SK-N-SH (cell line): ENCODE results near the gene ULK1. TPM values are rescaled to one million over a fixed set of nuclear protein-coding genes. Genes with fewer than 3 reads are reported as not detected.

Source experiments
- CTCF ChIA-PET: fragments of 300-600, 350-600 bp; formaldehyde crosslinking; extraction: SDS; loops from one replicate; lab custom pipeline; 2021; lab: Yijun Ruan, JAX
- POLR2A ChIA-PET: fragments of 350-600 bp; sonication (Branson Sonifier 250); formaldehyde crosslinking; extraction: SDS; loops from one replicate; lab custom pipeline; 2020; ENCODE audit warnings: antibody characterized with exemption, inconsistent platforms; lab: Yijun Ruan, JAX
- DNase-seq: peaks from one replicate; pipeline ENCODE4 v3.0.0; 2012
- H2AFZ ChIP-seq: fragments of 200-600 bp; sonication (generic); 2 replicates; pipeline ENCODE4 v1.8.1; 2016; ENCODE audit warnings: antibody characterized with exemption, mild to moderate bottlenecking, low read depth
- H3F3A ChIP-seq: fragments of 200-600 bp; sonication (generic); replicated peaks from 2 replicates; pipeline ENCODE3; 2016; ENCODE audit warnings: antibody characterized with exemption, mild to moderate bottlenecking; ENCODE audit not compliant: insufficient read depth
- H3K27ac ChIP-seq, 2 experiments: fragments of 200-500 bp in 1 of 2; fragments of 200-600 bp in 1 of 2; sonication (Bioruptor generic) in 1 of 2; sonication (generic), shearing (Covaris generic) in 1 of 2; 2 replicates each; pipeline versions ENCODE4 v1.5.1 to v1.6.1; 2014 to 2016; ENCODE audit warnings: low read depth in 2 of 2, inconsistent platforms in 1 of 2, low read length in 1 of 2, mild to moderate bottlenecking in 1 of 2, mixed read lengths in 1 of 2
- H3K27me3 ChIP-seq: fragments of 200-600 bp; sonication (generic), shearing (Covaris generic); 2 replicates; pipeline ENCODE4 v1.6.1; 2016; ENCODE audit warnings: mixed run types; ENCODE audit not compliant: insufficient read depth
- H3K36me3 ChIP-seq, 2 experiments: fragments of 200-500 bp in 1 of 2; fragments of 200-600 bp in 1 of 2; sonication (Bioruptor generic) in 1 of 2; sonication (generic) in 1 of 2; replicated peaks in 1 of 2; 2 replicates each; pipeline versions ENCODE3 to v1.5.1; 2014 to 2016; ENCODE audit warnings: low read length in 1 of 2, mild to moderate bottlenecking in 1 of 2; ENCODE audit not compliant: insufficient read depth in 2 of 2, control insufficient read depth in 1 of 2
- H3K4me1 ChIP-seq, 2 experiments: fragments of 200-500 bp in 1 of 2; fragments of 200-600 bp in 1 of 2; sonication (Bioruptor generic) in 1 of 2; sonication (generic), shearing (Covaris generic) in 1 of 2; 2 replicates each; pipeline versions ENCODE4 v1.5.1 to v1.6.1; 2014 to 2016; ENCODE audit warnings: low read depth in 1 of 2, low read length in 1 of 2, mixed run types in 1 of 2; ENCODE audit not compliant: insufficient read depth in 2 of 2, control insufficient read depth in 1 of 2
- H3K4me2 ChIP-seq: fragments of 200-600 bp; sonication (generic), shearing (Covaris generic); 2 replicates; pipeline ENCODE4 v1.6.1; 2017; ENCODE audit warnings: mixed run types
- H3K4me3 ChIP-seq, 2 experiments: fragments of 200-500 bp in 1 of 2; fragments of 200-600 bp in 1 of 2; sonication (Bioruptor generic) in 1 of 2; sonication (generic), shearing (Covaris generic) in 1 of 2; 2 replicates each; pipeline versions ENCODE4 v1.5.1 to v1.8.1; 2014 to 2016; ENCODE audit warnings: low read depth in 2 of 2, inconsistent platforms in 1 of 2, low read length in 1 of 2, mild to moderate bottlenecking in 1 of 2, mixed read lengths in 1 of 2, moderate library complexity in 1 of 2
- H3K79me2 ChIP-seq: fragments of 200-600 bp; sonication (generic); 2 replicates; pipeline ENCODE4 v1.8.1; 2017; ENCODE audit warnings: mild to moderate bottlenecking; ENCODE audit not compliant: insufficient read depth
- H3K9ac ChIP-seq: fragments of 200-600 bp; sonication (generic); 2 replicates; pipeline ENCODE4 v1.6.1; 2017; ENCODE audit warnings: mixed run types
- H3K9me2 ChIP-seq: fragments of 200-600 bp; sonication (generic); 2 replicates; pipeline ENCODE4 v1.6.1; 2017; ENCODE audit warnings: mixed run types
- H3K9me3 ChIP-seq: fragments of 200-600 bp; sonication (generic); 2 replicates; pipeline ENCODE4 v1.6.1; 2017; ENCODE audit warnings: mixed run types, mild to moderate bottlenecking, moderate library complexity
- H4K20me1 ChIP-seq: fragments of 200-600 bp; sonication (generic); 2 replicates; pipeline ENCODE4 v1.6.1; 2017; ENCODE audit warnings: mild to moderate bottlenecking, mixed run types; ENCODE audit not compliant: insufficient read depth
- ELF1 ChIP-seq: IDR thresholded peaks from 2 replicates; pipeline ENCODE4 v1.4.0; 2012
- EP300 ChIP-seq, 2 experiments: IDR thresholded peaks; 2 replicates each; pipeline versions ENCODE4 v1.4.0 to v1.6.1; 2012; ENCODE audit warnings: borderline replicate concordance in 1 of 2, low read depth in 1 of 2, low read length in 1 of 2
- EZH2phosphoT487 ChIP-seq: fragments of 200-600 bp; sonication (generic); IDR thresholded peaks from 2 replicates; pipeline ENCODE4 v1.6.1; 2017; ENCODE audit warnings: low read depth, mixed run types, mild to moderate bottlenecking, antibody characterized with exemption, moderate library complexity, borderline replicate concordance
- FOXM1 ChIP-seq: IDR thresholded peaks from 2 replicates; pipeline ENCODE4 v1.4.0; 2012; ENCODE audit warnings: low read depth, mild to moderate bottlenecking
- GABPA ChIP-seq: IDR thresholded peaks from 2 replicates; pipeline ENCODE4 v1.4.0; 2012; ENCODE audit warnings: low read depth, mild to moderate bottlenecking
- MEF2A ChIP-seq: IDR thresholded peaks from 2 replicates; pipeline ENCODE4 v1.4.0; 2012; ENCODE audit warnings: low read depth, borderline replicate concordance
- POLR2AphosphoS5 ChIP-seq: IDR thresholded peaks from 2 replicates; pipeline ENCODE4 v1.6.1; 2012; ENCODE audit warnings: low read depth, low read length
- RXRA ChIP-seq: IDR thresholded peaks from 2 replicates; pipeline ENCODE4 v1.4.0; 2012; ENCODE audit warnings: low read depth, mild to moderate bottlenecking, borderline replicate concordance
- TAF1 ChIP-seq: IDR thresholded peaks from 2 replicates; pipeline ENCODE4 v1.6.1; 2012; ENCODE audit warnings: low read depth, mild to moderate bottlenecking, low read length, moderate library complexity, borderline replicate concordance
- YY1 ChIP-seq: IDR thresholded peaks from 2 replicates; pipeline ENCODE4 v1.4.0; 2012; ENCODE audit warnings: low read depth, mild to moderate bottlenecking
- WGBS: methylation state at CpG from one replicate; pipeline ENCODE4 v1.1.6; 2017; ENCODE audit warnings: low lambda C conversion rate; 5-methylcytosine and 5-hydroxymethylcytosine counted together
- polyA plus RNA-seq, 3 experiments: library from polyadenylated mRNA; depleted of rRNA; stranded (reverse); fragments of >200 nt; gene quantifications; 2 replicates each; pipeline ENCODE4 v1.2.3, GENCODE V29; 2012
- TF ChIP-seq, protein P1 (sequence below): IDR thresholded peaks from 2 replicates; pipeline ENCODE4 v1.6.1; 2012; ENCODE audit warnings: mild to moderate bottlenecking, low read depth, low read length, moderate library complexity

ULK1 gene
- polyA plus RNA-seq, 1 of the 3 experiments (the other 2 are of a cell fraction): 10.7 TPM

DNA sequence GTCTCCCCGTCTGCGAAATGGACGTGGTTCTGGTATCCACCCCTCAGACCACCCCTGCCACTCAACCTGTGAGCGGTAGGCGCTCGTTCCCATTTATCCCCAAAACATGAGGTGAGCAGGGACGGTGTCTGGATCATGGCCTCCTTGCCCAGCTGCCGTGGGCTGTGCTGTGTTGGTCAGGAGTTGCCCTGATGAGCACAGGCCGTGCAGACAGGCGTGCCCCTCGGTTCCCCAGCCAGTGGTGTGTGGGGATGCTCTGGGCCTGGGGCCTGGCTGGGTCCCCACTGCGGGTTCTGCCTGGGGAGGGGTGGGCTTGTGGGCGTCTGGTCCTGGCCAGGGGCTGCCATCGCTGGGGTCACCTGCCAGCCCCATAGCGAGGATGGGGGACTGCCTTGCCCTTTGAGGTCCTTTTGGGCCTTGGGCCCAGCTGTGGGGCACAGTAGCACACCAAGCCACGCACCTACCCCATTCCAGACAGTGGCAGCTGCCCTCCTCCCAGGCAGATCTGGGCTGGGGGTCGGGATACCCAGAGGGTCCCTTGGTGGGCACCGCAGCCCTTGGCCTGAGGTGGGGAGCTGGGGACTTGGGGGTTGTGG, 23.4 kb downstream of the ULK1 start:
- no peaks in the 10 kb centered on the region for H3K27me3 ChIP-seq
- H3K9me2 ChIP-seq: no peaks in the 10 kb centered on the region
- peaks cover 1 to 8% of the 10 kb centered on the region in 2 experiments; a peak in 2 of 4 replicates for H3K4me1 ChIP-seq
- ChIA-PET POLR2A (interaction anchor here (0.6 kb wide), 1 partner anchor 54 kb away, joined by 3 read pairs; no protein-coding TSS in a partner anchor), CTCF (interaction anchor here (3.2 kb wide), 1 partner anchor 81 kb away, joined by 11 read pairs; no protein-coding TSS in a partner anchor)
- H4K20me1 ChIP-seq: no peaks in the 10 kb centered on the region
- DNase-seq: no peak
- H3K9me3 ChIP-seq: no peaks in the 10 kb centered on the region
- no peaks in the 10 kb centered on the region for H3F3A ChIP-seq
- no peak overlapping the region for H3K4me2 ChIP-seq
- no peak overlapping the region for H3K9ac ChIP-seq
- H3K79me2 ChIP-seq: 0 out of 2 replicates have a peak, but pooled peaks cover 4% of the 10 kb centered on the region
- peaks cover 4 to 61% of the 10 kb centered on the region in 2 experiments for H3K36me3 ChIP-seq
- TF ChIP-seq ELF1: no peak
- no peak for TF ChIP-seq GABPA
- TF ChIP-seq POLR2AphosphoS5: no peak
- TF ChIP-seq EZH2phosphoT487: no peak
- no peak for TF ChIP-seq EP300 (IDR thresholded peaks at IDR 0.05; ENCODE audit: borderline replicate concordance in 1 of 2, low read depth in 1 of 2, low read length in 1 of 2)
- TF ChIP-seq YY1: no peak
- TF ChIP-seq MEF2A: no peak
- H2AFZ ChIP-seq: no peak overlapping the region
- H3K4me3 ChIP-seq: no peak overlapping the region
- 97% methylated on average over 7 of the region's 18 CpGs for WGBS
- no peak overlapping the region for H3K27ac ChIP-seq

DNA sequence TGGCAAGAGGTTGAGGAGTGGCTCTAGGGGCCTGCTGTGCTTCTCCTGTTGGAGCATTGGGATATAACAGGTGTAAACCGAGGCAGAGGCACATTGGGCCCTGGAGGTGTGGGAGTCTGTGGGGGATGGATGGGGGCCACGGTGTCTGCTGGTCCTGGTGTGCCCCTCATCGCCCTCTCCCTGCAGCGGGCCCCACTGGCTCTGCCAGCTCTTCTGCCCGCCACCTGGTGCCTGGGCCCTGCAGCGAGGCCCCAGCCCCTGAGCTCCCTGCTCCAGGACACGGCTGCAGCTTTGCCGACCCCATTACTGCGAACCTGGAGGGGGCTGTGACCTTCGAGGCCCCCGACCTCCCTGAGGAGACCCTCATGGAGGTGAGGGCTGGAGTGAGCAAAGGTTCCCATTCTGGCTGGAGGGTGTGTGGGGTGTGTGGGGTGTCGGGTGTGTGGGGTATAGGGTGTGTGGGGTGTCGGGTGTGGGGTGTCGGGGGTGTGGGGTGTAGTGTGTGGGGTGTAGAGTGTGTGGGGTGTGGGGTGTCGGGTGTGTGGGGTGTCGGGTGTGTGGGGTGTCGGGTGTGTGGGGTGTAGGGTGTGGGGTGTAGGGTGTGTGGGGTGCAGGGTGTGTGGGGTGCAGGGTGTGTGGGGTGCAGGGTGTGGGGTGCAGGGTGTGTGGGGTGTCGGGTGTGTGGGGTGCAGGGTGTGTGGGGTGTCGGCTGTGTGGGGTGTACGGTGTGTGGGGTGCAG, 24.1 kb downstream of the ULK1 start:
- POLR2A ChIA-PET: interaction anchor here (0.6 kb wide), 1 partner anchor 53 kb away, joined by 3 read pairs; no protein-coding TSS in a partner anchor
- CTCF ChIA-PET: no interaction called here

More for the DNA sequence above, 24.1 kb downstream of the ULK1 start:
- Histone ChIP-seq H3K36me3 (peaks cover 4 to 61% of the 10 kb centered on the region in 2 experiments), H4K20me1 (no peaks in the 10 kb centered on the region), H3K9me2 (no peaks in the 10 kb centered on the region), H3K79me2 (no peaks in the 10 kb centered on the region), H3K4me3 (no peak overlapping the region), H3K4me2 (no peak overlapping the region), H3K9me3 (no peaks in the 10 kb centered on the region), H3K27me3 (no peaks in the 10 kb centered on the region), H3K4me1 (peaks cover 0 to 3% of the 10 kb centered on the region in 2 experiments; a peak in 1 of 4 replicates), H2AFZ (no peak overlapping the region), H3F3A (peaks cover 3% of the 10 kb centered on the region), H3K9ac (no peak overlapping the region), H3K27ac (no peak overlapping the region)
- DNase-seq: no peak
- 87% methylated on average over 11 of the region's 20 CpGs for WGBS
- TF ChIP-seq, protein P1, sequence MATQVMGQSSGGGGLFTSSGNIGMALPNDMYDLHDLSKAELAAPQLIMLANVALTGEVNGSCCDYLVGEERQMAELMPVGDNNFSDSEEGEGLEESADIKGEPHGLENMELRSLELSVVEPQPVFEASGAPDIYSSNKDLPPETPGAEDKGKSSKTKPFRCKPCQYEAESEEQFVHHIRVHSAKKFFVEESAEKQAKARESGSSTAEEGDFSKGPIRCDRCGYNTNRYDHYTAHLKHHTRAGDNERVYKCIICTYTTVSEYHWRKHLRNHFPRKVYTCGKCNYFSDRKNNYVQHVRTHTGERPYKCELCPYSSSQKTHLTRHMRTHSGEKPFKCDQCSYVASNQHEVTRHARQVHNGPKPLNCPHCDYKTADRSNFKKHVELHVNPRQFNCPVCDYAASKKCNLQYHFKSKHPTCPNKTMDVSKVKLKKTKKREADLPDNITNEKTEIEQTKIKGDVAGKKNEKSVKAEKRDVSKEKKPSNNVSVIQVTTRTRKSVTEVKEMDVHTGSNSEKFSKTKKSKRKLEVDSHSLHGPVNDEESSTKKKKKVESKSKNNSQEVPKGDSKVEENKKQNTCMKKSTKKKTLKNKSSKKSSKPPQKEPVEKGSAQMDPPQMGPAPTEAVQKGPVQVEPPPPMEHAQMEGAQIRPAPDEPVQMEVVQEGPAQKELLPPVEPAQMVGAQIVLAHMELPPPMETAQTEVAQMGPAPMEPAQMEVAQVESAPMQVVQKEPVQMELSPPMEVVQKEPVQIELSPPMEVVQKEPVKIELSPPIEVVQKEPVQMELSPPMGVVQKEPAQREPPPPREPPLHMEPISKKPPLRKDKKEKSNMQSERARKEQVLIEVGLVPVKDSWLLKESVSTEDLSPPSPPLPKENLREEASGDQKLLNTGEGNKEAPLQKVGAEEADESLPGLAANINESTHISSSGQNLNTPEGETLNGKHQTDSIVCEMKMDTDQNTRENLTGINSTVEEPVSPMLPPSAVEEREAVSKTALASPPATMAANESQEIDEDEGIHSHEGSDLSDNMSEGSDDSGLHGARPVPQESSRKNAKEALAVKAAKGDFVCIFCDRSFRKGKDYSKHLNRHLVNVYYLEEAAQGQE: no peak
- TF ChIP-seq RXRA: no peak
- no peak for TF ChIP-seq TAF1
- TF ChIP-seq ELF1: no peak
- no peak for TF ChIP-seq EP300 (IDR thresholded peaks at IDR 0.05; ENCODE audit: borderline replicate concordance in 1 of 2, low read depth in 1 of 2, low read length in 1 of 2)
- TF ChIP-seq FOXM1: no peak
